Mesothelial cell of epicardium (in vitro differentiated cells): ENCODE results near the gene KLHL33. TPM values are rescaled to one million over a fixed set of nuclear protein-coding genes. Genes with fewer than 3 reads are reported as not detected.

Experiments used
- DNase-seq, 2 experiments: peaks; one replicate each; pipeline ENCODE4 v3.0.0; 2021; ENCODE audit warnings: low spot score in 2 of 2; ENCODE audit not compliant: unreplicated experiment in 2 of 2
- H3K27ac Mint-ChIP-seq: 2 replicates; pipeline ENCODE4 v1.8.0; 2021; ENCODE audit warnings: mixed read lengths
- H3K27me3 Mint-ChIP-seq: 2 replicates; pipeline ENCODE4 v1.8.0; 2021; ENCODE audit warnings: low read depth, mixed read lengths
- H3K36me3 Mint-ChIP-seq: 2 replicates; pipeline ENCODE4 v1.8.0; 2021; ENCODE audit warnings: mixed read lengths
- H3K4me1 Mint-ChIP-seq: 2 replicates; pipeline ENCODE4 v1.8.0; 2021; ENCODE audit warnings: mixed read lengths
- H3K4me3 Mint-ChIP-seq: 2 replicates; pipeline ENCODE4 v1.8.0; 2021; ENCODE audit warnings: mild to moderate bottlenecking, moderate library complexity, mixed read lengths
- H3K9me3 Mint-ChIP-seq: 2 replicates; pipeline ENCODE4 v1.8.0; 2021; ENCODE audit warnings: mixed read lengths
- total RNA-seq: library from RNA; stranded (reverse); gene quantifications from 3 replicates; pipeline ENCODE4 v1.2.1, GENCODE V29; 2021
- TF ChIP-seq, protein P1 (sequence below): fragments of 200-600 bp; sonication (generic); IDR thresholded peaks from one replicate; pipeline ENCODE4 v1.5.0; 2021; ENCODE audit warnings: antibody characterized with exemption; ENCODE audit not compliant: unreplicated experiment

Gene KLHL33
- total RNA-seq, 1 donor from 2014 or later, result 0.13 TPM

GRCh38 chr14:20422886-20423285 lies 13.1 kb downstream of the KLHL33 start:
- Mint-ChIP-seq H3K27ac (no peak overlapping the region), H3K4me1 (peaks cover under 1% of the 10 kb centered on the region), H3K36me3 (no peaks in the 10 kb centered on the region), H3K4me3 (no peak overlapping the region), H3K9me3 (no peaks in the 10 kb centered on the region), H3K27me3 (peaks cover 3% of the 10 kb centered on the region)
- no peak for DNase-seq
- TF ChIP-seq, protein P1, sequence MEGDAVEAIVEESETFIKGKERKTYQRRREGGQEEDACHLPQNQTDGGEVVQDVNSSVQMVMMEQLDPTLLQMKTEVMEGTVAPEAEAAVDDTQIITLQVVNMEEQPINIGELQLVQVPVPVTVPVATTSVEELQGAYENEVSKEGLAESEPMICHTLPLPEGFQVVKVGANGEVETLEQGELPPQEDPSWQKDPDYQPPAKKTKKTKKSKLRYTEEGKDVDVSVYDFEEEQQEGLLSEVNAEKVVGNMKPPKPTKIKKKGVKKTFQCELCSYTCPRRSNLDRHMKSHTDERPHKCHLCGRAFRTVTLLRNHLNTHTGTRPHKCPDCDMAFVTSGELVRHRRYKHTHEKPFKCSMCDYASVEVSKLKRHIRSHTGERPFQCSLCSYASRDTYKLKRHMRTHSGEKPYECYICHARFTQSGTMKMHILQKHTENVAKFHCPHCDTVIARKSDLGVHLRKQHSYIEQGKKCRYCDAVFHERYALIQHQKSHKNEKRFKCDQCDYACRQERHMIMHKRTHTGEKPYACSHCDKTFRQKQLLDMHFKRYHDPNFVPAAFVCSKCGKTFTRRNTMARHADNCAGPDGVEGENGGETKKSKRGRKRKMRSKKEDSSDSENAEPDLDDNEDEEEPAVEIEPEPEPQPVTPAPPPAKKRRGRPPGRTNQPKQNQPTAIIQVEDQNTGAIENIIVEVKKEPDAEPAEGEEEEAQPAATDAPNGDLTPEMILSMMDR, result no peak

GRCh38 chr14:20421267-20421666 lies 14.7 kb downstream of the KLHL33 start:
- DNase-seq, result no peak
- TF ChIP-seq, protein P1, result no peak
- no peaks in the 10 kb centered on the region for H3K9me3 Mint-ChIP-seq
- H3K4me3 Mint-ChIP-seq, result no peak overlapping the region
- H3K4me1 Mint-ChIP-seq, result peaks cover 7% of the 10 kb centered on the region
- no peak overlapping the region for H3K27ac Mint-ChIP-seq
- peaks cover 3% of the 10 kb centered on the region for H3K27me3 Mint-ChIP-seq
- H3K36me3 Mint-ChIP-seq, result no peaks in the 10 kb centered on the region

GRCh38 chr14:20419419-20419818 lies 16.5 kb downstream of the KLHL33 start:
- H3K9me3 Mint-ChIP-seq, result no peaks in the 10 kb centered on the region
- peaks cover 3% of the 10 kb centered on the region for H3K27me3 Mint-ChIP-seq
- H3K27ac Mint-ChIP-seq, result no peak overlapping the region
- DNase-seq, result no peak
- no peaks in the 10 kb centered on the region for H3K36me3 Mint-ChIP-seq
- no peak overlapping the region for H3K4me3 Mint-ChIP-seq
- H3K4me1 Mint-ChIP-seq, result peaks cover 7% of the 10 kb centered on the region
- TF ChIP-seq, protein P1, result no peak

GRCh38 chr14:20418501-20418909 lies 17.5 kb downstream of the KLHL33 start:
- peaks cover 11% of the 10 kb centered on the region for H3K4me1 Mint-ChIP-seq
- no peak overlapping the region for H3K4me3 Mint-ChIP-seq
- no peaks in the 10 kb centered on the region for H3K9me3 Mint-ChIP-seq
- TF ChIP-seq, protein P1, result no peak
- H3K36me3 Mint-ChIP-seq, result no peaks in the 10 kb centered on the region
- no peak overlapping the region for H3K27ac Mint-ChIP-seq
- no peak for DNase-seq
- H3K27me3 Mint-ChIP-seq, result peaks cover 3% of the 10 kb centered on the region

- Mint-ChIP-seq H3K36me3 (no peaks in the 10 kb centered on the region), H3K4me3 (no peak overlapping the region), H3K27ac (no peak overlapping the region), H3K27me3 (peaks cover 3% of the 10 kb centered on the region), H3K9me3 (no peaks in the 10 kb centered on the region), H3K4me1 (peaks cover 14% of the 10 kb centered on the region)
- TF ChIP-seq, protein P1, result no peak
- DNase-seq, result no peak
These were observed 18.4 kb downstream of the KLHL33 start for GRCh38 chr14:20417250-20418186.
